Measurements from ENCODE around the gene RBMS1.

Gene RBMS1

GRCh38 chr2:160337728-160338127 lies 155.9 kb downstream of the RBMS1 start:
- no peak overlapping the region for H3K4me3 ChIP-seq (ENCODE audit: low read length)
- no peaks in the 10 kb centered on the region for H3K36me3 ChIP-seq (ENCODE audit: insufficient read depth, low read length)
- no peaks in the 10 kb centered on the region for H3K4me1 ChIP-seq (ENCODE audit: insufficient read depth, low read length)
- no peaks in the 10 kb centered on the region for H3K27me3 ChIP-seq (ENCODE audit: insufficient read depth, low read length)
- H2AFZ ChIP-seq (ENCODE audit: low read depth, low read length): no peak overlapping the region
- no peaks in the 10 kb centered on the region for H3K9me3 ChIP-seq (ENCODE audit: low read length)

GRCh38 chr2:160336635-160337034 lies 157.0 kb downstream of the RBMS1 start:
- Histone ChIP-seq H3K4me1 (ENCODE audit: insufficient read depth, low read length) (peaks cover 3% of the 10 kb centered on the region), H2AFZ (ENCODE audit: low read depth, low read length) (no peak overlapping the region), H3K27me3 (ENCODE audit: insufficient read depth, low read length) (no peaks in the 10 kb centered on the region), H3K36me3 (ENCODE audit: insufficient read depth, low read length) (no peaks in the 10 kb centered on the region), H3K4me3 (ENCODE audit: low read length) (no peak overlapping the region), H3K9me3 (ENCODE audit: low read length) (no peaks in the 10 kb centered on the region)

GRCh38 chr2:160336105-160336504 lies 157.5 kb downstream of the RBMS1 start:
- Histone ChIP-seq H3K4me1 (ENCODE audit: insufficient read depth, low read length) (peaks cover 3% of the 10 kb centered on the region), H3K36me3 (ENCODE audit: insufficient read depth, low read length) (no peaks in the 10 kb centered on the region), H3K4me3 (ENCODE audit: low read length) (no peak overlapping the region), H2AFZ (ENCODE audit: low read depth, low read length) (no peak overlapping the region), H3K27me3 (ENCODE audit: insufficient read depth, low read length) (no peaks in the 10 kb centered on the region), H3K9me3 (ENCODE audit: low read length) (no peaks in the 10 kb centered on the region)

- Histone ChIP-seq H3K4me3 (ENCODE audit: low read length) (no peak overlapping the region), H3K36me3 (ENCODE audit: insufficient read depth, low read length) (no peaks in the 10 kb centered on the region), H3K9me3 (ENCODE audit: low read length) (no peaks in the 10 kb centered on the region), H2AFZ (ENCODE audit: low read depth, low read length) (no peak overlapping the region), H3K27me3 (ENCODE audit: insufficient read depth, low read length) (no peaks in the 10 kb centered on the region), H3K4me1 (ENCODE audit: insufficient read depth, low read length) (peaks cover 3% of the 10 kb centered on the region)
Observed at GRCh38 chr2:160335441-160335840, 158.2 kb downstream of the RBMS1 start.

GRCh38 chr2:160334028-160334741 lies 159.4 kb downstream of the RBMS1 start:
- no peaks in the 10 kb centered on the region for H3K36me3 ChIP-seq (ENCODE audit: insufficient read depth, low read length)
- H3K27me3 ChIP-seq (ENCODE audit: insufficient read depth, low read length): no peaks in the 10 kb centered on the region
- H2AFZ ChIP-seq (ENCODE audit: low read depth, low read length): no peak overlapping the region
- no peaks in the 10 kb centered on the region for H3K9me3 ChIP-seq (ENCODE audit: low read length)
- peaks cover 8% of the 10 kb centered on the region for H3K4me1 ChIP-seq (ENCODE audit: insufficient read depth, low read length)
- H3K4me3 ChIP-seq (ENCODE audit: low read length): no peak overlapping the region

GRCh38 chr2:160333324-160334027 lies 160.1 kb downstream of the RBMS1 start:
- Histone ChIP-seq H3K36me3 (ENCODE audit: insufficient read depth, low read length) (no peaks in the 10 kb centered on the region), H3K4me3 (ENCODE audit: low read length) (no peak overlapping the region), H2AFZ (ENCODE audit: low read depth, low read length) (no peak overlapping the region), H3K4me1 (ENCODE audit: insufficient read depth, low read length) (peaks cover 14% of the 10 kb centered on the region), H3K27me3 (ENCODE audit: insufficient read depth, low read length) (no peaks in the 10 kb centered on the region), H3K9me3 (ENCODE audit: low read length) (no peaks in the 10 kb centered on the region)

GRCh38 chr2:160332318-160332717 lies 161.3 kb downstream of the RBMS1 start:
- no peaks in the 10 kb centered on the region for H3K9me3 ChIP-seq (ENCODE audit: low read length)
- H3K36me3 ChIP-seq (ENCODE audit: insufficient read depth, low read length): no peaks in the 10 kb centered on the region
- peaks cover 15% of the 10 kb centered on the region for H3K4me1 ChIP-seq (ENCODE audit: insufficient read depth, low read length)
- H3K4me3 ChIP-seq (ENCODE audit: low read length): no peak overlapping the region
- H2AFZ ChIP-seq (ENCODE audit: low read depth, low read length): no peak overlapping the region
- no peaks in the 10 kb centered on the region for H3K27me3 ChIP-seq (ENCODE audit: insufficient read depth, low read length)

- Histone ChIP-seq H3K4me3 (ENCODE audit: low read length) (no peak overlapping the region), H3K27me3 (ENCODE audit: insufficient read depth, low read length) (no peaks in the 10 kb centered on the region), H3K36me3 (ENCODE audit: insufficient read depth, low read length) (no peaks in the 10 kb centered on the region), H2AFZ (ENCODE audit: low read depth, low read length) (no peak overlapping the region), H3K4me1 (ENCODE audit: insufficient read depth, low read length) (peaks cover 15% of the 10 kb centered on the region), H3K9me3 (ENCODE audit: low read length) (no peaks in the 10 kb centered on the region)
Observed at GRCh38 chr2:160331258-160332025, 162.2 kb downstream of the RBMS1 start.

GRCh38 chr2:160328811-160329527 lies 164.6 kb downstream of the RBMS1 start:
- Histone ChIP-seq H2AFZ (ENCODE audit: low read depth, low read length) (no peak overlapping the region), H3K4me1 (ENCODE audit: insufficient read depth, low read length) (peaks cover 15% of the 10 kb centered on the region), H3K27me3 (ENCODE audit: insufficient read depth, low read length) (no peaks in the 10 kb centered on the region), H3K36me3 (ENCODE audit: insufficient read depth, low read length) (no peaks in the 10 kb centered on the region), H3K4me3 (ENCODE audit: low read length) (no peak overlapping the region), H3K9me3 (ENCODE audit: low read length) (no peaks in the 10 kb centered on the region)

GRCh38 chr2:160326786-160327185 lies 166.8 kb downstream of the RBMS1 start:
- H3K4me1 ChIP-seq (ENCODE audit: insufficient read depth, low read length): peaks cover 12% of the 10 kb centered on the region
- no peaks in the 10 kb centered on the region for H3K9me3 ChIP-seq (ENCODE audit: low read length)
- no peaks in the 10 kb centered on the region for H3K36me3 ChIP-seq (ENCODE audit: insufficient read depth, low read length)
- H3K4me3 ChIP-seq (ENCODE audit: low read length): no peak overlapping the region
- H2AFZ ChIP-seq (ENCODE audit: low read depth, low read length): no peak overlapping the region
- H3K27me3 ChIP-seq (ENCODE audit: insufficient read depth, low read length): no peaks in the 10 kb centered on the region

- Histone ChIP-seq H3K4me1 (ENCODE audit: insufficient read depth, low read length) (peaks cover 12% of the 10 kb centered on the region), H3K9me3 (ENCODE audit: low read length) (no peaks in the 10 kb centered on the region), H3K36me3 (ENCODE audit: insufficient read depth, low read length) (no peaks in the 10 kb centered on the region), H2AFZ (ENCODE audit: low read depth, low read length) (no peak overlapping the region), H3K27me3 (ENCODE audit: insufficient read depth, low read length) (no peaks in the 10 kb centered on the region), H3K4me3 (ENCODE audit: low read length) (no peak overlapping the region)
Observed at GRCh38 chr2:160325418-160325817, 168.2 kb downstream of the RBMS1 start.

- Histone ChIP-seq H3K27me3 (ENCODE audit: insufficient read depth, low read length) (no peaks in the 10 kb centered on the region), H2AFZ (ENCODE audit: low read depth, low read length) (no peak overlapping the region), H3K4me1 (ENCODE audit: insufficient read depth, low read length) (peaks cover 12% of the 10 kb centered on the region), H3K9me3 (ENCODE audit: low read length) (no peaks in the 10 kb centered on the region), H3K4me3 (ENCODE audit: low read length) (no peak overlapping the region), H3K36me3 (ENCODE audit: insufficient read depth, low read length) (no peaks in the 10 kb centered on the region)
Observed at GRCh38 chr2:160324917-160325316, 168.7 kb downstream of the RBMS1 start.
